GM21786 (cell line): ENCODE measurements around the gene ANKRD35.
"Not testable (repeated sequence)": the region's sequence is repeated elsewhere in the genome, so short reads cannot be mapped to it uniquely, and the experiment has no call there.

ENCODE experiments used
- ATAC-seq: cut with Tn5 transposase; IDR thresholded peaks from one replicate; pipeline ENCODE4 v1.9.1; 2021; ENCODE audit not compliant: unreplicated experiment

The ANKRD35 gene

GRCh38 chr1:145885738-145886287 lies at the start of gene ANKRD35:
TSS of gene ANKRD35 (minus strand) at chr1:145885866. CDS start at chr1:145885758, 108 bp downstream.
- peak; percentile 97 for ATAC-seq

GRCh38 chr1:145932522-145933009 lies 46.9 kb upstream of the ANKRD35 start:
- not testable (repeated sequence) for ATAC-seq

DNA sequence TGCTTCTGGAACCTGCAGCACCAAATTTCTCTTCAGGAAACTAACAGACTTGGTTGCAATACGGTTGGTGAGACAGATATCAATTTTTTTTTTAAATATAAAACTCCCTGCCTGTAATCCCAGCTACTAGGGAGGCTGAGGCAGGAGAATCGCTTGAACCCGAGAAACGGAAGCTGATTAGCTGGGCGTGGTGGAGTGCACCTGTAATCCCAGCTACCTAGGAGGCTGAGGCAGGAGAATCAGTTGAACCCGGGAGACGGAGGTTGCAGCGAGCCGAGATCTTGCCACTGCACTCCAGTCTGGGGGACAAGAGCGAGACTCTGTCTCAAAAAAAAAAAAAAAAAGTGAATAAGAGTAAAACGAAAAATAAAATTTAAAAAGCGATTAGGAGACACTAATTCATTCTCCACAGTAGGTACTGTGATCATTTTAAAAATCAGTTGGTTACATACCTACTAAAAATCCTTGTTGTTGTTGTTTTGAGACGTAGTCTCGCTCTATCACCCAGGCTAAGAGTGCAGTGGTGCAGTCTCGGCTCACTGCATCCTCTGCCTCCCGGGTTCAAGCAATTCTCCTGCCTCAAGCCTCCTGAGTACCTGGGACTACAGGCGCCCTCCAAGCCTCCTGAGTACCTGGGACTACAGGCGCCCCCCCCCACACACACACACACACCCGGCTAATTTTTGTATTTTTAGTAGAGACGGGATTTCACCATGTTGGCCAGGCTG lies 42.4 kb upstream of the ANKRD35 start:
- no peak for ATAC-seq

- ATAC-seq, result peak; percentile 98
Measured at GRCh38 chr1:145927063-145927886, 41.6 kb upstream of the ANKRD35 start, which contains the start of gene RBM8A. TSS of gene RBM8A (minus strand) at chr1:145927484. CDS start at chr1:145927426, 58 bp downstream.

GRCh38 chr1:145926686-145927062 lies 41.0 kb upstream of the ANKRD35 start:
- no peak for ATAC-seq

DNA sequence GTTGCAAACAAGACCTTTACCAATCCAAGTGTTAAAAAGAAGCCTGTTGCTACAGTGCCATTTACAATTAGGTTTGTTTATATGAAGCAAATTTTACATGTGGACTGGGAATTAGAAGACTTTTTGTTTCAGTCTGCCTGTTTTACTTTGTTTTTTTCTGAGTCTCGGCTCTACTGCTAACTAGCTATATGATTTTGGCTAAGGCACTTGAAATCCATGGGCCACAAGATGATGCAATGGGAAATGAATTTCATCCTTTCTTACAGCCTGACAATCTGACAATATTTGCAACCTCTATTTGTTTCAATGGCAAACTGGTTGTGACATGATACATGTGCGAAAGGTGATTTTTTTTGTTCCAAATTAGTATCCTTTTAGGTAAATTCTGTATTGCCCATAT lies 36.6 kb upstream of the ANKRD35 start:
- no peak for ATAC-seq

GRCh38 chr1:145920297-145920696 lies 34.6 kb upstream of the ANKRD35 start:
- not testable (repeated sequence) for ATAC-seq

GRCh38 chr1:145918992-145919939 lies 33.6 kb upstream of the ANKRD35 start:
- peak; percentile 82 for ATAC-seq

DNA sequence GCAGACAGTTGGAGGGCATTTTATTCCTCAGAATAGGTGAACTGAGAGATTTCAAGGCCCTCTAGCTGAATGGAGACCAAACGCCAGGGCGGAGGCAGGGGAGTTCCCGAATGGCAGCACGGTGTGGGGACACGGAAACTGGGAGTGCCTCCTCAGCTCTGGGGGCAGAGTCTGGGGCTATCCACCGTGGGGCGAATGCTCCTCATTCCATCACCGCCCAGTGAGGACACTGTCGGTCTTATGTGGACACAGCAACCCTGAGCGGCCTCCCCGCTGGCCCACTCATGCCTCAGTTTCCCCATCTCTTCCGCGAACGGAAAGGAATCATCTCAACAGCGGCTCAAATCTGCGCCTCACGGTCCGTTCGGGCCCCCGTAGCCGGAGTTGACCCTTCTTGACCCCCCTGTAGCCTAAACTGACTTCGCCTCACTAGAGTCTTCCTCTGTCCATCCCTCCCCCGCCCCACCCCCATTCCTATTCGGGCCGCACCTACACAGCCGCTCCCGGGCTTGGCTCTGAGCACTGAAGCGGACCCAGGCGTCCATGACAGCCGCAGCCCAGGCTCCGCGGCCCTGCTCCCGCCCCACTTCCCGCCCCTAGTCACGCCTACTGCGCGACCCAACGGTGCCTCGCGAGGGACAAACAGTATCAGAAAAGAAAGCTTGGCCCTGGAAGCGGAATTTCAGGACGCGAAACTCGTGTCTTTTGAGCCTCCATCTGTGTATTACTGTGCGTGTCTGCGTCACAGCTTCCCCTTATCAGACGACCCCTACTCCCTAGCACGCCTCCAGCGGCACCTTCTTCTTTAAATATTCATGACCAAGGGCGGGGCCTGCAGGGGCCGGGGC lies 32.7 kb upstream of the ANKRD35 start, which contains the start of gene PEX11B:
PEX11B (minus strand) TSS at position 574 of the 848 bp plus-strand sequence; CDS start at position 545, 29 bp downstream.
- peak; percentile 75 for ATAC-seq

GRCh38 chr1:145917595-145917994 lies 31.9 kb upstream of the ANKRD35 start:
- ATAC-seq, result no peak

DNA sequence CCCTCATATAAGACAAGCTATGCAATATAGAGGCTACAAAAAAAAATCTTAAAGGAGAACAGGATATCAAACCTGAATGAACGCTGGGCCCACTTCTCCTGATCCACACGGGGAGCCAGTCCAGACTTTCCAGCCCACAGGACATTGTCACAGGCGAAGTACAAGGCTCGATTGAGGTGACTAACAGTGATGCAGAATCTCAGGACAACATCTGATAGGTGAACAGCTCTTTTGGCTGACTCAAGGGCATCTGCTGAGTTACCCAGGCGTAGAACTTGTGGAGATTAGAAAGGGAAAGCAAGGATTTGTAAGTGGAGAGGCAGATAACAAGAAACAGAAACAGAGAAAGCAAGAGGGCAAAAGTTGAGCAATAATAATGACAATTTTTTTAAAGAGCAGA lies 31.1 kb upstream of the ANKRD35 start:
- no peak for ATAC-seq

DNA sequence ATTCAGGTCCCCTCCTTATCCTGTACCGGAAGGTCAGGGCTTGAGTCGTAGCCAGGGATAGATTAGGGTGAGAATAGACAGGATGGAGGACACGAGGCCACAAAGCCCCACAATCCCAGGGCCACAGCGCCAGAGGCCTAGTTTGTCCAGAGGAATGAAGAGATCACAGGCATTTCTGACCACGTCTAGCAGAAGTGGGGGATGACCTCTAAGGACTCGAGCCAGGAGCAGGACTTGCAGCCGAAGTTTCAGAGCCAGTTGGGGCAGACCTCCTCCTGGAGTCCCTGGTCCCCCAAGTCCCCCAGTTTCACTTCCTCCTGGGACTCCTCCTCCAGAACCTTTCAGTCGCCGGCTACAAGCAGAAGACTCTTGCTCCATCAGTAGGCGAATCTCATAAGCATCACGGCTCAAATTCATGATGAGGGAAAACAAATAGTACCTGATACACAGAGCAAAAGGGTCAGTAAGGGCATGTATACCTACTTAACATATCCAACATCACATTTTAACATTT lies 26.5 kb upstream of the ANKRD35 start:
- no peak for ATAC-seq

- ATAC-seq, result no peak
Measured at GRCh38 chr1:145908653-145909052, 23.0 kb upstream of the ANKRD35 start.

- no peak for ATAC-seq
Measured at GRCh38 chr1:145906954-145907753, 21.5 kb upstream of the ANKRD35 start.

DNA sequence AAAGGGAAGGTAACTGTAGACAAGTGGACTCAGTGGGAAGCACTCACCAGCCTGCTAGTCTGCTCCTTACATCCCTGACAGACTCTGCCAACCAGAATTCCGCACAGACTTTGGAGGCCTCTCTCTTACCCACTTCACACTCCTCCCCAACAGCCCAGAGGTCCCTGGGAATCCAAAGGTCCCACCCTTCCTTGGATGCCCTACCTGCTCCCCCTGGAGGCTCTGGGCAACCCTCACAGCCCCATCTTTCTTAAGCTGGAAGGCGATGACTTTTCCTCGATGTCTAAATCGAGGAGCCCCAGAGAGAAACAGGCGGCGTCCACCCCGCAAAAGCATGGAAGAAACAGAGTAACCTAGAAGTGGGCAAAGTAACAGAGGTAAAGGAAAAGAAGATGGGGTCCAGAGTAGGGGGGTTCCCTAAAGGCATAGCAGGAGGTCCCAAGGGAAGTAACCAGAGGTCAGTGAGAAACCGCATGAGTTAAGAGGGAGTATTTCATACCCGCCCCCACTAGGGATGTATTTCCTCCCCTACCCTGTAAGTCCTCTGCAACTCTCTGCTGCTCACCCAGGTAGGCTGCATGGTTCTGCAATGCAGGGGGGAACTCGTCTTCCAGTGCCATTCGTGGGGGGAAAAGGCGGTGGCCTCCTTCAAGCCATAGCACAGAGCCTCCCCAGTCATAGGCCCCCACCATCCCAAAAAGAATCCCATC lies 15.8 kb upstream of the ANKRD35 start:
- ATAC-seq, result no peak

DNA sequence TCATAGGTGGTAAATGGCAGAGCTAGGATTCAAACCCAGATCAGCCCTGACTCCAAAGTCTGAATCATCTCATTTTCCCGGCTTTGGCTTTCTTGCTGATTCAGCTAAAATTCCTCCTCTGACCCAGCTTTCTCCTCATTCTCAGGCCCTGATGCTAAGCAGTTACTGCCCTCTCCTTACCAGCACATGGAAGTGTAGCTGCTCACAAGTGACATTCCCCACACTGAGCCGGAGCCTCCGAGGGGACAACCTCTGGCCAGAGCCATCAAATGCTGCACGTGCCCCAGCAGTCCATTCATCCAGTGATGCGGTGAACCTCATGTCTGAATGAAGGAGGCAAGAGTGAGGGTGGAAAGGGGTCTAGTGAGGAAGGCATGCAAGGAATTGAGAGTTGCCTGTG lies 13.1 kb upstream of the ANKRD35 start:
- no peak for ATAC-seq

DNA sequence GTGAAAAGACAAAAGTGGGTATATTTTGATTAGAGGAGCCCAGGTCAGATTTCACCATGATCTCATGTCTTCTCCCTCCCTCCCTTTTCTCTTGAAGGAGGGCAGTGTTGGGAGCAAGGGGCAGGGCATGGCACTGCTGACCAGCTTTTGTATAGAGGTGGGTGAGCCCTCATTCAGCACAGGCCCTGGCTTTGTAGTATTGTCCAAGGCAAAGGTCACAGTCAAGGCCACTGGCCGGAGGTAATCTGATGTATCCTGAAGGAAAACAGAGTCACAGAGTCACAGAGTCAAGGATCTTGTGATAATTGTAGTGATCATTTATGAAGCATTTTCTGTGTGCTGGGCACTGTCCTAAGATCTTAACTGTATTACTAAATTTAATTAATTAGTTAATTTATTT lies 12.3 kb upstream of the ANKRD35 start:
- no peak for ATAC-seq

DNA sequence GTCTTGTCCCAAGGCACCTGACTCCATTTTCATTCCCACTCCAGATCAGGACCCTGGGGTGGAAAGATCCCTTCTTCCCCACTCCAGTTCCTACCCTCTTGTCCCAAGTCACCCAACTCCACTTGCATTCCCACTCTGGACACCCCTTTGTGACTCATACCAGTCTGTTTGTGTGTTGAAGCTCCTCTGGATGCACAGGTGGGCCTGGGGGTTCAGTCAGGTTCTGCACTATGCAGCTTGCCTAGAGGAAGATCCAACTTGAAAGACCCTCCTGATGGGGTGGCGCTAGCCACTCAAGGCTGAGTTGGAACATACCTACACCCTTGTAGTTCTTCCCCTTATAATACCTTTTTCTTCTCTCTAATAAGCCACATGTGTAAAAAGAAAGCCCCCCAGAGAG lies 9.8 kb upstream of the ANKRD35 start:
- no peak for ATAC-seq
